SK-N-MC (cell line): Measurements from ENCODE around the gene CNOT11.

Source experiments
- EZH2 ChIP-seq: fragments of 200-600 bp; sonication (generic); IDR thresholded peaks from one replicate; pipeline ENCODE4 v1.6.1; 2017; ENCODE audit warnings: antibody characterized with exemption
- FOXP2 ChIP-seq: optimal IDR thresholded peaks from 2 replicates; pipeline ENCODE3; 2011; ENCODE audit warnings: mild to moderate bottlenecking, moderate library complexity; ENCODE audit not compliant: insufficient read depth; ENCODE audit errors: extremely low read length, control extremely low read depth
- POLR2AphosphoS5 ChIP-seq: IDR thresholded peaks from 2 replicates; pipeline ENCODE4 v1.6.1; 2012; ENCODE audit warnings: mild to moderate bottlenecking, low read depth, low read length, borderline replicate concordance

DNA sequence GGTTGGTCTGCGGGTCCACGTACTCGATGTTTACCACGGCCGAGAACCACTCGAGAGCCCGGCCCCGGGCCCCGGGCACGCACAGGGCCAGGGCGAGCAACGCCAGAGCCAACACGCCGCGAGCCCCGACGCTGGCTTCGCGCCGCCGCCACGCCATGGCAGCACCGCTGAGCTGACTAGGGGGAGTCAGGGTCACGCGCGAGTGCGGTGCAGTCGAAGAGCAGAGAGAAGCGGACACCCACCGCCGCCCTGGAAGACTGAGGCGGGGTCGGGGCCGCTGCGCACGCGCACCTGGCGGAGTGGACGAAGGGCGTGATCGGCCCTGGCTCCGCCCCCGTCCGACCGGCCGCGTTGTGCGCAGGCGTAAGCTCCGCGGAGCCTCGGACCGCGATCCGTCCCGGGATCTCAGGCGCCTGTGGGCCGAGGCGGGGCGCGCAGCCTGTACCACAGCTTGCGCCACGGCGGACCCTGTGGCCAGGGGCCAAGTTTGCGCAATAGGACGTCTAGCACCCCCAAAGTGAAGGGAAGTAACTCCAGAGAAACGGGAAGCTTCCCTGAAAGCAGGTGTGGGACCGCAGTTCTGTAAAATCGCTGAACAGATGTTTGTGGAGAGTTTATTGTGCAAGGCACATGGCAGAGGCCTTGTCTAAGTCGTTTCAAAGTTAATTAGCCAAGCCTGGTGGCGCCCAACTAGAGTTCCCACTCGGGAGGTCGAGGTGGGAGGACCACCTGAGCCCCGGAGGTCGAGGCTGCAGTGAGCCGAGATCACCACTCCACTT is 55.9 kb downstream of the CNOT11 start, which contains the start of gene RNF149:
- TF ChIP-seq POLR2AphosphoS5: peak; percentile 98
- no peak for TF ChIP-seq EZH2
- TF ChIP-seq FOXP2: no peak
